HCT116 (cell line): Measurements from ENCODE around the gene SUV39H1. TPM values are rescaled to one million over a fixed set of nuclear protein-coding genes. Genes with fewer than 3 reads are reported as not detected.
A peak's percentile ranks its signal among the peaks of the same experiment; 100 is the strongest.

Experiments used
- ATAC-seq: fragments of 200-7000 bp; cut with Tn5 transposase; 2 replicates; pipeline ENCODE4 v1.9.1; 2020; ENCODE audit warnings: mild to moderate bottlenecking, moderate library complexity
- BruUV-seq: library from RNA; stranded (reverse); fragments of 400-500 nt; replicated peaks from 2 replicates; lab custom pipeline; 2021; lab: Mats Ljungman, UMichigan
- CTCF ChIA-PET: fragments of 300-600 bp; sonication (Branson Sonifier 250); formaldehyde crosslinking; loops from one replicate; lab custom pipeline; 2021; ENCODE audit warnings: antibody characterized with exemption; lab: Charles Lee
- POLR2A ChIA-PET: fragments of 300-600, 350-600 bp; sonication (Branson Sonifier 250); formaldehyde crosslinking; loops from one replicate; lab custom pipeline; 2021; ENCODE audit warnings: antibody characterized with exemption; lab: Charles Lee
- RAD21 ChIA-PET, 2 experiments: fragments of 300-600 bp; sonication (Branson Sonifier 250); formaldehyde crosslinking; loops; one replicate each; lab custom pipeline; 2023; ENCODE audit warnings: low total read pairs in 2 of 2; ENCODE audit not compliant: uncharacterized antibody in 2 of 2, unreplicated experiment in 2 of 2, low non-redundant PET in 1 of 2; lab: Charles Lee
- DNase-seq: peaks from one replicate; pipeline ENCODE4 v3.0.0-alpha.2; 2010; ENCODE audit warnings: low read depth, low spot score
- H2AFZ ChIP-seq: fragments of 200-600 bp; shearing (Covaris generic), sonication (generic); 2 replicates; pipeline ENCODE4 v1.6.1; 2017; ENCODE audit warnings: low read depth, mixed run types, mixed read lengths, antibody characterized with exemption, low read length; ENCODE audit not compliant: poor library complexity, severe bottlenecking
- H3K27ac ChIP-seq: 2 replicates; pipeline ENCODE4 v1.5.1; 2012; ENCODE audit warnings: low read depth, low read length
- H3K27me3 ChIP-seq: fragments of 200-600 bp; sonication (generic); 2 replicates; pipeline ENCODE4 v1.6.1; 2016; ENCODE audit warnings: mixed run types, low read length, mixed read lengths; ENCODE audit not compliant: insufficient read depth
- H3K36me3 ChIP-seq, 2 experiments: fragments of 200-500 bp in 1 of 2; fragments of 200-600 bp in 1 of 2; sonication (Bioruptor generic) in 1 of 2; sonication (generic) in 1 of 2; 2 replicates each; pipeline versions ENCODE4 v1.5.1 to v1.6.1; 2014 to 2016; ENCODE audit warnings: low read length in 2 of 2, inconsistent platforms in 1 of 2, mixed read lengths in 1 of 2, mixed run types in 1 of 2; ENCODE audit not compliant: insufficient read depth in 2 of 2, control insufficient read depth in 1 of 2
- H3K4me1 ChIP-seq, 2 experiments: fragments of 200-600 bp in 1 of 2; sonication (generic) in 1 of 2; 2 replicates each; pipeline versions ENCODE4 v1.5.1 to v1.6.1; 2012 to 2017; ENCODE audit warnings: low read length in 2 of 2, inconsistent platforms in 1 of 2, mild to moderate bottlenecking in 1 of 2, mixed read lengths in 1 of 2, mixed run types in 1 of 2, moderate library complexity in 1 of 2; ENCODE audit not compliant: insufficient read depth in 2 of 2, control insufficient read depth in 1 of 2
- H3K4me2 ChIP-seq: fragments of 200-600 bp; sonication (generic); 2 replicates; pipeline ENCODE4 v1.6.1; 2017; ENCODE audit warnings: mixed run types, low read length, mixed read lengths
- H3K4me3 ChIP-seq, 2 experiments: fragments of 200-600 bp in 1 of 2; sonication (generic) in 1 of 2; replicated peaks in 1 of 2; 2 replicates each; pipeline ENCODE4 v1.5.1; 2011 to 2016; ENCODE audit warnings: low read length in 2 of 2, control low read depth in 1 of 2, low read depth in 1 of 2, mild to moderate bottlenecking in 1 of 2, mixed read lengths in 1 of 2, mixed run types in 1 of 2
- H3K79me2 ChIP-seq: fragments of 200-600 bp; sonication (generic); 2 replicates; pipeline ENCODE4 v1.6.1; 2017; ENCODE audit warnings: mild to moderate bottlenecking, mixed run types, low read length, moderate library complexity, mixed read lengths; ENCODE audit not compliant: insufficient read depth
- H3K9ac ChIP-seq: fragments of 200-600 bp; sonication (generic); 2 replicates; pipeline ENCODE4 v1.6.1; 2016; ENCODE audit warnings: low read length, mixed read lengths
- H3K9me2 ChIP-seq: fragments of 200-600 bp; sonication (generic), shearing (Covaris generic); 2 replicates; pipeline ENCODE4 v1.6.1; 2017; ENCODE audit warnings: mixed run types, mild to moderate bottlenecking, moderate library complexity; ENCODE audit not compliant: insufficient read depth
- H3K9me3 ChIP-seq, 2 experiments: fragments of 200-500 bp in 1 of 2; fragments of 200-600 bp in 1 of 2; sonication (Bioruptor generic) in 1 of 2; sonication (generic) in 1 of 2; 2 replicates each; pipeline ENCODE4 v1.6.1; 2014 to 2017; ENCODE audit warnings: low read length in 2 of 2, mixed read lengths in 2 of 2, inconsistent platforms in 1 of 2, low read depth in 1 of 2, mild to moderate bottlenecking in 1 of 2, mixed run types in 1 of 2, moderate library complexity in 1 of 2; ENCODE audit not compliant: control insufficient read depth in 1 of 2, insufficient read depth in 1 of 2
- H4K20me1 ChIP-seq: fragments of 200-600 bp; sonication (generic), shearing (Covaris generic); 2 replicates; pipeline ENCODE4 v1.6.1; 2017; ENCODE audit warnings: mixed run types, mild to moderate bottlenecking, moderate library complexity; ENCODE audit not compliant: insufficient read depth
- CBX3 ChIP-seq: IDR thresholded peaks from 2 replicates; pipeline ENCODE4 v1.6.1; 2012; ENCODE audit warnings: low read depth
- CTCF ChIP-seq, 3 experiments: fragments of 200-600 bp in 1 of 3; sonication (generic) in 1 of 3; IDR thresholded peaks in 2 of 3; conservative IDR thresholded peaks in 1 of 3; 2 replicates each; pipeline ENCODE4 v1.5.1; 2012 to 2017; ENCODE audit warnings: low read depth in 2 of 3, low read length in 2 of 3, antibody characterized with exemption in 1 of 3, borderline replicate concordance in 1 of 3, control low read depth in 1 of 3, mild to moderate bottlenecking in 1 of 3, mixed read lengths in 1 of 3, mixed run types in 1 of 3, moderate library complexity in 1 of 3; ENCODE audit not compliant: insufficient read depth in 1 of 3
- EZH2 ChIP-seq: fragments of 200-600 bp; sonication (generic); IDR thresholded peaks from 2 replicates; pipeline ENCODE4 v1.6.1; 2017; ENCODE audit warnings: antibody characterized with exemption, mixed run types
- MAX ChIP-seq: IDR thresholded peaks from 2 replicates; pipeline ENCODE4 v1.6.1; 2012
- POLR2AphosphoS5 ChIP-seq: IDR thresholded peaks from 2 replicates; pipeline ENCODE4 v1.6.1; 2011; ENCODE audit warnings: mild to moderate bottlenecking, low read depth, low read length, moderate library complexity
- RAD21 ChIP-seq: IDR thresholded peaks from 2 replicates; pipeline ENCODE4 v1.6.1; 2012; ENCODE audit warnings: low read depth, mild to moderate bottlenecking
- SP1 ChIP-seq: IDR thresholded peaks from 2 replicates; pipeline ENCODE4 v1.6.1; 2012; ENCODE audit warnings: low read depth
- TCF7L2 ChIP-seq: IDR thresholded peaks from 2 replicates; pipeline ENCODE4 v1.7.0; 2011; ENCODE audit warnings: borderline replicate concordance, inconsistent platforms; ENCODE audit not compliant: insufficient read depth, insufficient read length; ENCODE audit errors: extremely low read depth
- ZBTB33 ChIP-seq: IDR thresholded peaks from 2 replicates; pipeline ENCODE4 v1.6.1; 2011; ENCODE audit warnings: mild to moderate bottlenecking, low read length, moderate library complexity; ENCODE audit not compliant: insufficient replicate concordance; ENCODE audit errors: extremely low read depth
- ZNF274 ChIP-seq: fragments of 200-500 bp; sonication (Bioruptor generic); IDR thresholded peaks from 2 replicates; pipeline ENCODE4 v1.6.1; 2014; ENCODE audit warnings: mild to moderate bottlenecking, low read depth, low read length, inconsistent platforms
- intact Hi-C: fragments of 100-400 bp; cut with micrococcal nuclease; formaldehyde crosslinking; loops from 2 replicates; pipeline ENCODE4 v1.10.0; 2022
- total RNA-seq: library from RNA; stranded (reverse); gene quantifications from one replicate; pipeline ENCODE4 v1.2.1, GENCODE V29; 2021; ENCODE audit not compliant: unreplicated experiment

SUV39H1 gene
- total RNA-seq, 1 experiment from 2014 or later = 16.3 TPM

- intact Hi-C loops = no loop called here
Observed at GRCh38 chrX:48695925-48696300, 621 bp upstream of the SUV39H1 start.

More at GRCh38 chrX:48695925-48696300, 621 bp upstream of the SUV39H1 start:
- Histone ChIP-seq H3K4me1 (peaks cover 4 to 15% of the 10 kb centered on the region in 2 experiments), H3K36me3 (peaks cover 0 to 5% of the 10 kb centered on the region in 2 experiments; a peak in 1 of 4 replicates), H3K4me3 (peak overlapping the region; percentile 69 to 73), H3K9me3 (no peaks in the 10 kb centered on the region), H3K27ac (no peak overlapping the region; the same call in 1 of the 2 replicates), H2AFZ (no peak overlapping the region), H4K20me1 (no peaks in the 10 kb centered on the region), H3K9me2 (no peaks in the 10 kb centered on the region), H3K9ac (peak overlapping the region; percentile 67), H3K27me3 (no peaks in the 10 kb centered on the region), H3K79me2 (peaks cover 28% of the 10 kb centered on the region), H3K4me2 (peak overlapping the region; percentile 91)
- RAD21 ChIA-PET = no interaction called here
- no TSS peak for BruUV-seq
- CTCF ChIA-PET = no interaction called here
- POLR2A ChIA-PET = no interaction called here
- TF ChIP-seq SP1 (no peak), CBX3 (no peak), ZNF274 (no peak), POLR2AphosphoS5 (no peak), CTCF (IDR thresholded peaks at IDR 0.05 in 2 of 3, conservative IDR thresholded peaks at IDR 0.05 in 1 of 3; ENCODE audit: borderline replicate concordance in 1 of 3, insufficient read depth in 1 of 3, low read depth in 2 of 3, low read length in 2 of 3) (no peak), RAD21 (no peak), ZBTB33 (no peak), TCF7L2 (no peak), MAX (no peak), EZH2 (no peak)
- ATAC-seq (no peak), DNase-seq (no peak)
